OCI-LY7 (cell line): ENCODE data around the gene LUC7L. TPM values are rescaled to one million over a fixed set of nuclear protein-coding genes. Genes with fewer than 3 reads are reported as not detected.
"Not testable (repeated sequence)": the region's sequence is repeated elsewhere in the genome, so short reads cannot be mapped to it uniquely, and the experiment has no call there.

Experiments
- BruUV-seq: library from RNA; stranded (reverse); fragments of 400-500 nt; replicated peaks from 2 replicates; lab custom pipeline; 2021; lab: Mats Ljungman, UMichigan
- CTCF ChIA-PET: fragments of 300-600 bp; sonication (Branson Sonifier 250); formaldehyde crosslinking; loops from one replicate; lab custom pipeline; 2022; ENCODE audit warnings: antibody characterized with exemption; ENCODE audit not compliant: unreplicated experiment; lab: Charles Lee
- POLR2A ChIA-PET: fragments of 300-600 bp; sonication (Branson Sonifier 250); formaldehyde crosslinking; loops from one replicate; lab custom pipeline; 2022; ENCODE audit warnings: antibody characterized with exemption; lab: Charles Lee
- DNase-seq: peaks from one replicate; pipeline ENCODE4 v3.0.0-alpha.2; 2015; ENCODE audit warnings: low spot score
- H2AFZ ChIP-seq: fragments of 200-600 bp; sonication (generic), shearing (Covaris generic); 2 replicates; pipeline ENCODE4 v1.6.1; 2014; ENCODE audit warnings: mild to moderate bottlenecking, antibody characterized with exemption, low read length, moderate library complexity
- H3K27ac ChIP-seq: fragments of 200-600 bp; sonication (generic); 2 replicates; pipeline ENCODE4 v1.5.1; 2014; ENCODE audit warnings: mixed run types, low read depth, mild to moderate bottlenecking, moderate library complexity, low read length, inconsistent platforms; ENCODE audit not compliant: poor library complexity, severe bottlenecking
- H3K36me3 ChIP-seq: fragments of 200-600 bp; sonication (generic); 2 replicates; pipeline ENCODE4 v1.6.1; 2014; ENCODE audit warnings: mild to moderate bottlenecking, antibody characterized with exemption, low read length, moderate library complexity, mixed read lengths; ENCODE audit not compliant: insufficient read depth
- H3K4me1 ChIP-seq: fragments of 200-600 bp; sonication (generic); 2 replicates; pipeline ENCODE4 v1.5.1; 2014; ENCODE audit warnings: mild to moderate bottlenecking, low read length; ENCODE audit not compliant: insufficient read depth, poor library complexity, severe bottlenecking
- H3K4me2 ChIP-seq: fragments of 200-600 bp; sonication (generic); 2 replicates; pipeline ENCODE4 v1.6.1; 2014; ENCODE audit warnings: mild to moderate bottlenecking, low read length
- H3K4me3 ChIP-seq: fragments of 200-600 bp; sonication (generic); 2 replicates; pipeline ENCODE4 v1.5.1; 2014; ENCODE audit warnings: mild to moderate bottlenecking, low read depth, low read length; ENCODE audit not compliant: poor library complexity, severe bottlenecking
- H3K79me2 ChIP-seq: fragments of 200-600 bp; sonication (generic); 2 replicates; pipeline ENCODE4 v1.6.1; 2016; ENCODE audit warnings: low read depth, mild to moderate bottlenecking, low read length, moderate library complexity, mixed read lengths; ENCODE audit not compliant: insufficient read depth
- H3K9me2 ChIP-seq: fragments of 200-600 bp; sonication (generic); 2 replicates; pipeline ENCODE4 v1.6.1; 2016; ENCODE audit warnings: mild to moderate bottlenecking, low read length, mixed read lengths; ENCODE audit not compliant: insufficient read depth
- H3K9me3 ChIP-seq: fragments of 200-600 bp; sonication (generic); 2 replicates; pipeline ENCODE4 v1.6.1; 2014; ENCODE audit warnings: mild to moderate bottlenecking, mixed run types, low read length, mixed read lengths
- H4K20me1 ChIP-seq: fragments of 200-600 bp; sonication (generic); 2 replicates; pipeline ENCODE4 v1.6.1; 2014; ENCODE audit warnings: mild to moderate bottlenecking, antibody characterized with exemption, low read length, moderate library complexity, mixed read lengths; ENCODE audit not compliant: insufficient read depth
- EZH2phosphoT487 ChIP-seq: fragments of 200-600 bp; sonication (generic); IDR thresholded peaks from 2 replicates; pipeline ENCODE4 v1.6.1; 2018; ENCODE audit warnings: low read depth, borderline replicate concordance, mild to moderate bottlenecking, mixed run types, antibody characterized with exemption, low read length, moderate library complexity, mixed read lengths
- intact Hi-C: fragments of 100-400 bp; cut with micrococcal nuclease; formaldehyde crosslinking; loops from one replicate; pipeline ENCODE4 v1.10.0; 2022; ENCODE audit not compliant: unreplicated experiment
- total RNA-seq, 2 experiments: library from RNA; depleted of rRNA in 1 of 2; stranded (reverse); fragments of >200 nt in 1 of 2; shearing (Covaris generic) in 1 of 2; gene quantifications; 2 replicates each; pipeline ENCODE4 v1.2.3, GENCODE V29; 2014 to 2022
- TF ChIP-seq, protein P1 (sequence below): fragments of 200-600 bp; sonication (generic); conservative IDR thresholded peaks from 2 replicates; pipeline ENCODE4 v1.5.1; 2014; ENCODE audit warnings: mild to moderate bottlenecking, antibody characterized with exemption, low read length, moderate library complexity, mixed read lengths

The LUC7L gene
- total RNA-seq, 2 experiments from 2014 or later: 81.4 to 90.5 TPM

- CTCF ChIA-PET: no interaction called here
- Histone ChIP-seq H3K79me2 (peaks cover 34% of the 10 kb centered on the region), H2AFZ (peak overlapping the region; percentile 28; the same call in 1 of the 2 replicates), H3K4me1 (peaks cover 23% of the 10 kb centered on the region), H3K9me3 (no peaks in the 10 kb centered on the region), H4K20me1 (peaks cover 21% of the 10 kb centered on the region; the same call in 1 of the 2 replicates), H3K27ac (peak overlapping the region; percentile 53), H3K36me3 (peaks cover 49% of the 10 kb centered on the region), H3K4me3 (peak overlapping the region; percentile 88), H3K4me2 (peak overlapping the region; percentile 87), H3K9me2 (no peaks in the 10 kb centered on the region)
- DNase-seq: peak; percentile 30
- POLR2A ChIA-PET: interaction anchor here (0.7 to 1.6 kb wide), 7 partner anchors 9 to 175 kb away, joined by 3 to 8 read pairs (median 4); partner anchors contain the start of genes AXIN1, POLR3K and SNRNP25
- TF ChIP-seq, protein P1, sequence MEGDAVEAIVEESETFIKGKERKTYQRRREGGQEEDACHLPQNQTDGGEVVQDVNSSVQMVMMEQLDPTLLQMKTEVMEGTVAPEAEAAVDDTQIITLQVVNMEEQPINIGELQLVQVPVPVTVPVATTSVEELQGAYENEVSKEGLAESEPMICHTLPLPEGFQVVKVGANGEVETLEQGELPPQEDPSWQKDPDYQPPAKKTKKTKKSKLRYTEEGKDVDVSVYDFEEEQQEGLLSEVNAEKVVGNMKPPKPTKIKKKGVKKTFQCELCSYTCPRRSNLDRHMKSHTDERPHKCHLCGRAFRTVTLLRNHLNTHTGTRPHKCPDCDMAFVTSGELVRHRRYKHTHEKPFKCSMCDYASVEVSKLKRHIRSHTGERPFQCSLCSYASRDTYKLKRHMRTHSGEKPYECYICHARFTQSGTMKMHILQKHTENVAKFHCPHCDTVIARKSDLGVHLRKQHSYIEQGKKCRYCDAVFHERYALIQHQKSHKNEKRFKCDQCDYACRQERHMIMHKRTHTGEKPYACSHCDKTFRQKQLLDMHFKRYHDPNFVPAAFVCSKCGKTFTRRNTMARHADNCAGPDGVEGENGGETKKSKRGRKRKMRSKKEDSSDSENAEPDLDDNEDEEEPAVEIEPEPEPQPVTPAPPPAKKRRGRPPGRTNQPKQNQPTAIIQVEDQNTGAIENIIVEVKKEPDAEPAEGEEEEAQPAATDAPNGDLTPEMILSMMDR: no peak
- TF ChIP-seq EZH2phosphoT487: no peak
- no TSS peak for BruUV-seq
- intact Hi-C loops: no loop called here
Observed at GRCh38 chr16:228151-228851, 948 bp downstream of the LUC7L start.

GRCh38 chr16:220021-220420 is 9.2 kb downstream of the LUC7L start:
- TF ChIP-seq, protein P1: no peak
- no peak for TF ChIP-seq EZH2phosphoT487
- H3K79me2 ChIP-seq: peaks cover 29% of the 10 kb centered on the region; the same call in 1 of the 2 replicates
- CTCF ChIA-PET: no interaction called here
- no peak overlapping the region for H3K4me3 ChIP-seq
- H3K27ac ChIP-seq: no peak overlapping the region
- peaks cover 97% of the 10 kb centered on the region for H3K36me3 ChIP-seq
- POLR2A ChIA-PET: interaction anchor here (1.0 kb wide), 1 partner anchor 14 kb away, joined by 3 read pairs; no protein-coding TSS in a partner anchor
- peaks cover 5% of the 10 kb centered on the region; the same call in 1 of the 2 replicates for H4K20me1 ChIP-seq
- no peaks in the 10 kb centered on the region for H3K9me2 ChIP-seq
- DNase-seq: no peak
- no peak overlapping the region for H3K4me2 ChIP-seq
- intact Hi-C loops: no loop called here
- BruUV-seq: TSS peak; percentile 37
- H3K9me3 ChIP-seq: no peaks in the 10 kb centered on the region
- H2AFZ ChIP-seq: no peak overlapping the region
- no peaks in the 10 kb centered on the region for H3K4me1 ChIP-seq

DNA sequence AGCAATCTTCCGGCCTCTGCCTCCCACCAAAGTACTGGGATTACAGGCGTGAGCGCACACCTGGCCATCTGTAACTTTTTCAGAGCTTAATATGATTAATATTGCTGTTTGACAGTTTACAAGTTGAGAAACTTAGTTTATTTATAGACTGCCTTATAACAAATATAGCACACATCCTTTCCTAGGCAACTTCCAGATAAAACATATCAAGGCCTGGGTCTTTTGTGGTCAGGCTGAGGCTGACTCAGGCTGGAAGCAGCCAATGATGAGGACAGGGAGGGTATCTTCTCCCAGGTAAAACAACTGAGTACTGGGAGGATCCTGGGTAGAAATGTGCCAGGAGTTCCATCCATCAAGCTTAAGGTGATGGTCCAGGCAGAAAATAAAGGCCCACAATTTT is 16.2 kb downstream of the LUC7L start:
- POLR2A ChIA-PET: no interaction called here

DNA sequence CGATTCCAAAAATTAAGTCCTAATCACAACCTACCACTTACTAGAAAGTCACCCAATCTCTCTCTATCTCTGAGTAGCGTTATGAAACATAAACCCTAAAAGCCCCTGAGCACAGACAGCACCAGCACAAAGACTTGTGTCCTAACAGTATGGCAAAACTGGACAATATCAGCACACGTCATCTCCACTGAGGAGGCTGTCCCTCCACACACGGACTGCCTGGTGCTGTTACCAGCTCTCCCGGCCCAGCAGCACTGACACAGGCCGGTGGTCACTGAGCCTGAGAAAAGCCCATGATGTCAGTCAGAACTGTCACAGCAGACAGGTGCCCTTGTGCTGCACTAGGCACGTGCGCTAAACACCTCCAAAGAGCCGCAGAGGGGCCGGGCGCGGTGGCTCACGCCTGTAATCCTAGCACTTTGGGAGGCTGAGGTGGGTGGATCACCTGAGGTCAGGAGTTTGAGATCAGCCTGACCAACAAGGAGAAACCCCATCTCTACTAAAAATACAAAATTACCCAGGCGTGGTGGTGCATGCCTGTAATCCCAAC is 17.5 kb downstream of the LUC7L start:
- H3K4me3 ChIP-seq, H3K4me2 ChIP-seq, POLR2A ChIA-PET, H2AFZ ChIP-seq, DNase-seq, CTCF ChIA-PET, H3K9me3 ChIP-seq, H3K79me2 ChIP-seq, BruUV-seq, intact Hi-C loops, H4K20me1 ChIP-seq, H3K4me1 ChIP-seq, H3K9me2 ChIP-seq, H3K27ac ChIP-seq: not testable (repeated sequence)
- H3K36me3 ChIP-seq: peaks cover 96% of the 10 kb centered on the region

More for the DNA sequence above, 16.2 kb downstream of the LUC7L start:
- no peak overlapping the region for H3K4me3 ChIP-seq
- H3K9me3 ChIP-seq: no peaks in the 10 kb centered on the region
- H3K4me1 ChIP-seq: no peaks in the 10 kb centered on the region
- CTCF ChIA-PET: no interaction called here
- BruUV-seq: no TSS peak
- intact Hi-C loops: no loop called here
- peaks cover 97% of the 10 kb centered on the region for H3K36me3 ChIP-seq
- no peak overlapping the region for H3K4me2 ChIP-seq
- no peak for DNase-seq
- H4K20me1 ChIP-seq: no peaks in the 10 kb centered on the region
- TF ChIP-seq, protein P1: no peak
- TF ChIP-seq EZH2phosphoT487: no peak
- H3K79me2 ChIP-seq: peaks cover 9% of the 10 kb centered on the region; the same call in 1 of the 2 replicates
- H2AFZ ChIP-seq: no peak overlapping the region
- no peak overlapping the region for H3K27ac ChIP-seq
- H3K9me2 ChIP-seq: no peaks in the 10 kb centered on the region
